ENCODE measurements around the gene IGFBP2.

- TF ChIP-seq CTCF (conservative IDR thresholded peaks at IDR 0.05): no peak
- no peak for TF ChIP-seq ZFX (IDR thresholded peaks at IDR 0.05)
Measured at GRCh38 chr2:216659276-216659675, 26.1 kb downstream of the IGFBP2 start.
